Midbrain (tissue), 1 donor: Measurements from ENCODE around the gene PDZD7.
"Not testable (repeated sequence)": the region's sequence is repeated elsewhere in the genome, so short reads cannot be mapped to it uniquely, and the experiment has no call there.

Experiments
- DNase-seq: peaks from one replicate; lab custom pipeline; 2025; lab: John Stamatoyannopoulos, UW

PDZD7 gene

GRCh38 chr10:101040851-101041250 is 9.9 kb upstream of the PDZD7 start:
- DNase-seq: no peak

GRCh38 chr10:101040061-101040460 is 9.1 kb upstream of the PDZD7 start:
- DNase-seq: no peak

- DNase-seq: no peak
Measured at GRCh38 chr10:101038484-101038883, 7.6 kb upstream of the PDZD7 start.

GRCh38 chr10:101036726-101037125 is 5.8 kb upstream of the PDZD7 start:
- no peak for DNase-seq

- no peak for DNase-seq
Measured at GRCh38 chr10:101035916-101036702, 5.2 kb upstream of the PDZD7 start.

- DNase-seq: no peak
Measured at GRCh38 chr10:101035314-101035713, 4.4 kb upstream of the PDZD7 start.

GRCh38 chr10:101034404-101034803 is 3.5 kb upstream of the PDZD7 start:
- DNase-seq: not testable (repeated sequence)

GRCh38 chr10:101033276-101033675 is 2.3 kb upstream of the PDZD7 start:
- DNase-seq: no peak

- peak; percentile 83 for DNase-seq
Measured at GRCh38 chr10:101032637-101033224, 1.8 kb upstream of the PDZD7 start.

GRCh38 chr10:101031796-101032636 is 1.1 kb upstream of the PDZD7 start:
- peak; percentile 87 for DNase-seq

- no peak for DNase-seq
Measured at GRCh38 chr10:101030496-101031127, 317 bp downstream of the PDZD7 start.

GRCh38 chr10:101029520-101030295 is 1.2 kb downstream of the PDZD7 start:
- no peak for DNase-seq

- DNase-seq: no peak
Measured at GRCh38 chr10:101028446-101029337, 2.2 kb downstream of the PDZD7 start.

- no peak for DNase-seq
Measured at GRCh38 chr10:101027106-101027720, 3.7 kb downstream of the PDZD7 start.

- DNase-seq: no peak
Measured at GRCh38 chr10:101022967-101023705, 7.8 kb downstream of the PDZD7 start.

GRCh38 chr10:101021692-101022251 is 9.2 kb downstream of the PDZD7 start:
- no peak for DNase-seq

- DNase-seq: no peak
Measured at GRCh38 chr10:101021239-101021638, 9.7 kb downstream of the PDZD7 start.

GRCh38 chr10:101020427-101021075 is 10.4 kb downstream of the PDZD7 start:
- no peak for DNase-seq

- no peak for DNase-seq
Measured at GRCh38 chr10:101019440-101019703, 11.6 kb downstream of the PDZD7 start.
